Lower leg skin (tissue), 4 donors: Measurements from ENCODE around the gene DOCK10. TPM values are rescaled to one million over a fixed set of nuclear protein-coding genes. Genes with fewer than 3 reads are reported as not detected.

ENCODE experiments used
- DNase-seq, 2 donors: peaks; one replicate each; pipeline ENCODE4 v3.0.0-alpha.2; 2019; ENCODE audit warnings: low spot score in 2 of 2
- H3K4me3 ChIP-seq: fragments of 200-600 bp; sonication (generic); 2 replicates; pipeline ENCODE4 v1.5.1; 2017; ENCODE audit warnings: mild to moderate bottlenecking, low read depth; ENCODE audit not compliant: poor library complexity, severe bottlenecking
- CTCF ChIP-seq, 3 donors: fragments of 450-650 bp; IDR thresholded peaks; one replicate each; pipeline ENCODE4 v1.5.1; 2016; ENCODE audit warnings: antibody characterized with exemption in 3 of 3, mild to moderate bottlenecking in 3 of 3, moderate library complexity in 2 of 3
- POLR2A ChIP-seq, 2 donors: fragments of 450-650 bp; IDR thresholded peaks; one replicate each; pipeline ENCODE4 v1.6.1; 2016 to 2017; ENCODE audit warnings: antibody characterized with exemption in 2 of 2, mild to moderate bottlenecking in 1 of 2, moderate library complexity in 1 of 2
- WGBS, 2 donors: methylation state at CpG; one replicate each; pipeline ENCODE4 v1.1.5; 2018; 5-methylcytosine and 5-hydroxymethylcytosine counted together
- intact Hi-C: fragments of 100-400 bp; cut with DNase I; formaldehyde crosslinking; loops from one replicate; pipeline ENCODE4 v1.15.0; 2023; ENCODE audit warnings: low total_unique reads
- total RNA-seq, 4 donors: library from RNA; depleted of rRNA; stranded (reverse); fragments of >200 nt; gene quantifications; one replicate each; pipeline ENCODE4 v1.1.0, GENCODE V29; 2016

DOCK10 gene
- total RNA-seq, 4 donors from 2014 or later, result 6.2 to 16.5 (median 14.0) TPM

- peak; percentile 29 to 88 for DNase-seq
- 10 to 12% methylated on average over 5 of the region's 5 CpGs for WGBS, 2 donors
- no peak for TF ChIP-seq CTCF (IDR thresholded peaks at IDR 0.05)
- no peak for TF ChIP-seq POLR2A (IDR thresholded peaks at IDR 0.05)
- H3K4me3 ChIP-seq, result no peak overlapping the region
- intact Hi-C loops, result no loop called here
These were observed 132.2 kb downstream of the DOCK10 start for GRCh38 chr2:224909885-224910573.

DNA sequence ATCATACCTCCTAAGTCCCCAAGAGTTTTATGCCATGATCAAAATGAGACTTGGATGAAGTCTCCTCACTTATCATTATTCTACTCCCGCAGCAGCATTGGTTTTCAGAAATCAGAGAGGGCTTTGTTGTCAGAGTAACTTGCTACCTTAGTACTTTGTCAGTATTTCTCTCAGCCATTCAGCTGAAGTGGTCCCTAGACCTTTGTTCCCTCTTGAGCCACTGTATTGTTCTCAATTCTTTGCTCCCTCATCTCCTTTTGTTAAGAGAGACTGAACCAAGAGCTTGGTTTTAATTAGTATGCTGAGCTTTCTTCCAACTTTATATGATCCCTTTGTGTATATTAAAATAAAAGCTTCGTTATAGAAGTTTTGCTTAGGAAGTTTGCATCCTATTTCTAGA, 133.4 kb downstream of the DOCK10 start:
- 82% methylated on average over 2 of the region's 2 CpGs for WGBS, 2 donors
- intact Hi-C loops, result no loop called here
- TF ChIP-seq CTCF (IDR thresholded peaks at IDR 0.05) (no peak), POLR2A (IDR thresholded peaks at IDR 0.05) (no peak)
- DNase-seq, result no peak
- no peak overlapping the region for H3K4me3 ChIP-seq

GRCh38 chr2:224904381-224904780, 137.9 kb downstream of the DOCK10 start:
- no peak overlapping the region for H3K4me3 ChIP-seq
- WGBS, 2 donors, result 56% methylated on average over 1 of the region's 1 CpG
- no peak for DNase-seq
- intact Hi-C loops, result no loop called here
- TF ChIP-seq POLR2A (IDR thresholded peaks at IDR 0.05) (no peak), CTCF (IDR thresholded peaks at IDR 0.05) (no peak)

GRCh38 chr2:224903621-224904020, 138.6 kb downstream of the DOCK10 start:
- 88 to 89% methylated on average over 1 of the region's 1 CpG for WGBS, 2 donors

DNA sequence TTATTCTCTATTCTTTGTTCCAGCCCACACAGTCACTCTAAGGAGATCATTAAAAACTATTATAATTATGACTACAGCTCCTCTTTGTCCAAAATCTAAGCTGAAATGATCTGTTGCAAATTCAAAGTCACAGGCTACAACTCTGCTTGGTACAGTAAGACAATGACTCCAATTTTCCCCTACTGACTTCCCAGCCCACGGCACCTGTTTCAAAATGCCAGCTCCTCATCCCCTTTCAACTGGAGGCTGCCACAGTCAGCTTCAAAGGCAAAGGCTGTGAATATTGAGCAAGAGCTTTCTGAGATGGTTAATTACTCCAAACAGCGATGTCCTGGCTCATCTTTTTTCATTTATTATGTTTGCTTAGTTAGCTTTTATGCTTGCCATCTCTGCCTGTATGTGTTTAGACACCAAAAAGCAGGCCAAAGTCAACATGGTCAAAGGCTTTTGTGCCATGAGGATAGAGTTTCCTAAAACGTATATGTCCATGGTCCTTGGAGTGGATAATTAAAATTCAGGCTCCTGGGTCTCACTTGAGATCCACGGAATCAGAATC, 141.1 kb downstream of the DOCK10 start:
- WGBS, 2 donors, result 78 to 85% methylated on average over 4 of the region's 4 CpGs
- H3K4me3 ChIP-seq, result no peak overlapping the region
- TF ChIP-seq POLR2A (IDR thresholded peaks at IDR 0.05) (no peak), CTCF (IDR thresholded peaks at IDR 0.05) (no peak)
- intact Hi-C loops, result no loop called here
- no peak for DNase-seq

More at GRCh38 chr2:224903621-224904020, 138.6 kb downstream of the DOCK10 start:
- TF ChIP-seq CTCF (IDR thresholded peaks at IDR 0.05) (no peak), POLR2A (IDR thresholded peaks at IDR 0.05) (no peak)
- H3K4me3 ChIP-seq, result no peak overlapping the region
- DNase-seq, result no peak
- intact Hi-C loops, result no loop called here
